ENCODE data around the gene BRWD1.
"Not testable (repeated sequence)": the region's sequence is repeated elsewhere in the genome, so short reads cannot be mapped to it uniquely, and the experiment has no call there.

BRWD1 gene

DNA sequence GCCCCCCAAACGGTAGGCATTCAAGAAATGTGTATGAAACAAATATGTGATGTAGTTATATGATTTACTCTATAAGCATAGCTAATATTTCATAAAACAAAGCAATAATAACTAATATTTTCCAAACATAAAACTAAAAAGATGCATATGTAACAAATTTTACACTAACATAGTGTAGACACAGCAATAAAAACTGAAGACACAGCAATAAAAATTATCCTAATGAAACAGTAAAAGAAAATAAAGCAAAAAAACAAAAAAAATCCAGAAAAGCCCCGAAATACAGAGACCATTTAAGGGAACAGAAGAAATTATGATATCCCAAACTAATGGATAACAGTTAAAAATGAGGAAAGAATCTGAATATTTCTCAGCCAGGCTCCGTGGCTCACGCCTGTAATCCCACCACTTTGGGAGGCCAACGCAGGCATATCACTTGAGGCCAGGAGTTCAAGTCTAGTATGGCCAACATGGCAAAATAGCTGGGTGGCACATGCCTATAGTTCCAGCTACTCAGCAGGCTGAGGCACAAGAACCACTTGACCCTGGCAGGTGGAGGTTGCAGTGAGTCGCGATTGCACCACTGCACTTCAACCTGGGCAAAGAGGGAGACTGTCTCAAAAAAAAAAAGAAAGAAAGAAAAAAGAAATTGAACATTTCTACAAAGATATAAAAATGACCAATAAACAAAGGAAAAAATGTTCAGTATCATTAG is 92.0 kb downstream of the BRWD1 start:
- H3K4me3 ChIP-seq (ENCODE audit: low read depth, low read length): no peak overlapping the region
- ChIA-PET POLR2A (no interaction called here), CTCF (no interaction called here)
- TF ChIP-seq, protein P1, sequence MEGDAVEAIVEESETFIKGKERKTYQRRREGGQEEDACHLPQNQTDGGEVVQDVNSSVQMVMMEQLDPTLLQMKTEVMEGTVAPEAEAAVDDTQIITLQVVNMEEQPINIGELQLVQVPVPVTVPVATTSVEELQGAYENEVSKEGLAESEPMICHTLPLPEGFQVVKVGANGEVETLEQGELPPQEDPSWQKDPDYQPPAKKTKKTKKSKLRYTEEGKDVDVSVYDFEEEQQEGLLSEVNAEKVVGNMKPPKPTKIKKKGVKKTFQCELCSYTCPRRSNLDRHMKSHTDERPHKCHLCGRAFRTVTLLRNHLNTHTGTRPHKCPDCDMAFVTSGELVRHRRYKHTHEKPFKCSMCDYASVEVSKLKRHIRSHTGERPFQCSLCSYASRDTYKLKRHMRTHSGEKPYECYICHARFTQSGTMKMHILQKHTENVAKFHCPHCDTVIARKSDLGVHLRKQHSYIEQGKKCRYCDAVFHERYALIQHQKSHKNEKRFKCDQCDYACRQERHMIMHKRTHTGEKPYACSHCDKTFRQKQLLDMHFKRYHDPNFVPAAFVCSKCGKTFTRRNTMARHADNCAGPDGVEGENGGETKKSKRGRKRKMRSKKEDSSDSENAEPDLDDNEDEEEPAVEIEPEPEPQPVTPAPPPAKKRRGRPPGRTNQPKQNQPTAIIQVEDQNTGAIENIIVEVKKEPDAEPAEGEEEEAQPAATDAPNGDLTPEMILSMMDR (IDR thresholded peaks at IDR 0.05; ENCODE audit: insufficient read depth, low read length, missing control alignments): no peak
- no peak for DNase-seq (ENCODE audit: low read depth, low spot score)

DNA sequence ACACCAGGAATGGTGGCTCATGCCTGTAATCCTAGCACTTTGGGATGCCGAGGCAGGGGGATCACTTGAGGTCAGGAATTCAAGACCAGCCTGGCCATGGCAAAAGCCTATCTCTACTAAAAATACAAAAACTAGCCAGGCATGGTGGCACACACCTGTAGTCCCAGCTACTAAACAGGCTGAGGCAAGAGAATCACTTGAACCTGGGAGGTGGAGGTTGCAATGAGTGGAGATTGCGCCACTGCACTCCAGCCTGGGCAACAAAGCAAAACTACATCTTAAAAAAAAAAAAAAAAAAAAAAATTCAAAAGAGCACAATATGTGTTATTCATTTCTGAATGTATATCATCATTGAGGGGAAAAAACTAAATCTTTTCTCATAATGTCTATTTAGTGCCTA is 92.6 kb downstream of the BRWD1 start:
- POLR2A ChIA-PET; H3K4me3 ChIP-seq (ENCODE audit: low read depth, low read length); DNase-seq (ENCODE audit: low read depth, low spot score); CTCF ChIA-PET: not testable (repeated sequence)

DNA sequence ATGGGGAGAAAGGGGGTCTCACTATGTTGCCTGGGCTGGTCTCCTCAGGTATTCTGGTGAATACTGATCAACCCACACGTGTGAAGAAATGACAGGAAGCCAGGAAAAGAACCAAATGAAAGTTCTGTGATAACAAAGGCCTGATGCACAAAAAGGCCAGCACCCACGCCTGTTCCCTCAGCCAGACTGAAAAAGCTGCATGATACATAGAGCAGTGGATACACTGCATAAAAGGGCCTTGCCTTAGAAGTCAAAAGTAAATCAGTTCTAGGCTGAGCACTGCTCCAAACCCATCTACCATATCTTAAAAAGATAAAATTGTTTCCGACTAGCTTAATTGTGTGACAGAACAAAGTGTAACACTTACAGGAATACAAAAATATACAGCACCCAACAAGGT is 93.3 kb downstream of the BRWD1 start:
- ChIA-PET POLR2A (no interaction called here), CTCF (no interaction called here)
- no peak for DNase-seq (ENCODE audit: low read depth, low spot score)
- H3K4me3 ChIP-seq (ENCODE audit: low read depth, low read length): no peak overlapping the region
- TF ChIP-seq, protein P1 (IDR thresholded peaks at IDR 0.05; ENCODE audit: insufficient read depth, low read length, missing control alignments): no peak

DNA sequence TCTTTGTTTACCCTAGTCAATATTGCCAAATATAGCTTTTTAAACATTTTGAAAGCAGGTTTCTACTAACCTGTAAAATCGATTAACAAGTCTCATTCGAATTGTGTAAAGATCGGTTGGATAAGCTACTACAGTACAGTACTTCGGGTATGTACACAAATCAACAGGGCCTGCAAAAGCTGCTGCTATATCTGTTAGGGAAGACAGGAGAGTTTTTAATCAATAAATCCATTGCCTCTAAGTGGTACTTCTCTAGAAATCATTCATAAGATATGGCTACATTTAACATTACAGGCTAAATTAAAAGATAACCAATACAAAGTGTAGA is 95.4 kb downstream of the BRWD1 start:
- H3K4me3 ChIP-seq (ENCODE audit: low read depth, low read length): no peak overlapping the region
- TF ChIP-seq, protein P1 (IDR thresholded peaks at IDR 0.05; ENCODE audit: insufficient read depth, low read length, missing control alignments): no peak
- CTCF ChIA-PET: interaction anchor here (1.5 kb wide), 1 partner anchor 28 kb away, joined by 3 read pairs; no protein-coding TSS in a partner anchor
- DNase-seq (ENCODE audit: low read depth, low spot score): no peak
- POLR2A ChIA-PET: no interaction called here

DNA sequence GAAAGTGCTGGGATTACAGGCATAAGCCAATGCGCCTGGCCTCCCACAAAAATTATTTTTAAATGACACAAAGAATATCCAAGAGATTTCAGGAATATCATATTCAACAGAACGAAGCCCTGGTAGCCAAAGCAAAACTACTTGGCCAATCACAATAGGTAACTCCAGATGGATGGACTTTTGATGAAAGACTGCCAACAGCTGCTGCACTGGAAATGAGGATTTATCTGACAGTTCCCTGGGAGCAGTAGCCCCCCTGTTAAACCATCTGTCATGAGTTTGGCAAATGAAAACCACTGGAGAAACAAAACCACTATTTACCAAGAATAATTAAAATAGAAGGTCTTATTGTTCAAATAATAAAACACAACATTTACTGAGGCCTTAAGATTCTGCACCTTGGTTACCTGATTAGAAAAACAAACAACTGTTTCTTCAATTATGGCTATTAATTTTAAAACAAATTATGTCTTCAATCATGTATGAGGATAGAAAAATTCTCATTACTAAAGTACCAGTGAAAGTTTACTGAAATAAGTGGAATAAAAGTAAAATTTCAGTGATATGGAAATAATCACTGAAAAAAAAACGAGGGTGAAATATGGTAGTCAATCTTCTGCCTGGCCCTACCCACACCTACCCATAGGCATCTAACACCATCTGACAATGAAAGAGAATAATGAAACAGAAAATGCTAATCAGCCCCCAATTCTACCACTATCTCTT is 95.9 kb downstream of the BRWD1 start:
- DNase-seq (ENCODE audit: low read depth, low spot score): no peak
- CTCF ChIA-PET: interaction anchor here (1.5 kb wide), 1 partner anchor 27 kb away, joined by 3 read pairs; no protein-coding TSS in a partner anchor
- POLR2A ChIA-PET: no interaction called here
- H3K4me3 ChIP-seq (ENCODE audit: low read depth, low read length): no peak overlapping the region
- TF ChIP-seq, protein P1 (IDR thresholded peaks at IDR 0.05; ENCODE audit: insufficient read depth, low read length, missing control alignments): no peak

DNA sequence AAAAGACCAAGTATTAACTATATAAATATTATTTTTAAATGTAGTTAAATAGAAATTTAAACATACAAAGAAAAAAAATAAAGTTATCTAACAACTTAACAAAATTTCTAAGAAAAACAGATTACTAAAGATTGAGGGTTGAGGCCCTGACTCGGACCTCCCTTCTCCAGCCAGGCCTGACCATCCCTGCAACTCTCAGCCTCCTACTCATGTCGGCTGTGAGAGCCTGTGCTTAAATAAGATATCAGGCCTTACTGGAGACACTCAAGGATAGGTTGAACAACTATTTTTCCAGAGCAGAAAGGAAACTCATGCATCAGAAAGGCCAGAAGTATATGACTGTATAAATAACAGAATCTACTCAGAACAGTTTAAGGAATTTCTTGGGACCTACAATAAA is 97.1 kb downstream of the BRWD1 start:
- TF ChIP-seq, protein P1 (IDR thresholded peaks at IDR 0.05; ENCODE audit: insufficient read depth, low read length, missing control alignments): no peak
- no peak for DNase-seq (ENCODE audit: low read depth, low spot score)
- POLR2A ChIA-PET: no interaction called here

More for the DNA sequence above, 97.1 kb downstream of the BRWD1 start:
- CTCF ChIA-PET: interaction anchor here (0.8 kb wide), 1 partner anchor 34 kb away, joined by 3 read pairs; no protein-coding TSS in a partner anchor
- no peak overlapping the region for H3K4me3 ChIP-seq (ENCODE audit: low read depth, low read length)

Data from AG04449 (cell line).